Measurements from ENCODE around the gene MCMBP. TPM values are rescaled to one million over a fixed set of nuclear protein-coding genes. Genes with fewer than 3 reads are reported as not detected.

MCMBP gene
- total and polyA plus RNA-seq, 2 donors (not counting 3 experiments of a cell fraction or from before 2014, with no cell fraction given): 44.8 to 62.5 TPM

GRCh38 chr10:119824299-119824698 lies 48.3 kb downstream of the MCMBP start:
- H3K27me3 ChIP-seq (ENCODE audit: control insufficient read depth in 2 of 2, insufficient read depth in 2 of 2, low read length in 2 of 2): no peaks in the 10 kb centered on the region
- H3K36me3 ChIP-seq (ENCODE audit: control insufficient read depth in 2 of 2, extremely low read depth in 1 of 2, insufficient read depth in 2 of 2, low read length in 2 of 2): peaks cover 3 to 12% of the 10 kb centered on the region in 2 experiments
- TF ChIP-seq JUN (IDR thresholded peaks at IDR 0.05; ENCODE audit: borderline replicate concordance, insufficient read depth, insufficient read length, low read depth) (no peak), POLR2A (IDR thresholded peaks at IDR 0.05; ENCODE audit: low read depth, low read length) (no peak), POLR2AphosphoS5 (IDR thresholded peaks at IDR 0.05; ENCODE audit: insufficient read depth, low read depth, low read length) (no peak), MYC (IDR thresholded peaks at IDR 0.05; ENCODE audit: low read depth, low read length) (no peak), GATA2 (IDR thresholded peaks at IDR 0.05; ENCODE audit: insufficient read depth, insufficient read length, low read depth, low read length) (no peak), FOS (IDR thresholded peaks at IDR 0.05; ENCODE audit: borderline replicate concordance, insufficient read depth, low read length) (no peak), EZH2 (IDR thresholded peaks at IDR 0.05; ENCODE audit: borderline replicate concordance, low read depth, low read length, severe bottlenecking) (no peak), CTCF (IDR thresholded peaks at IDR 0.05; ENCODE audit: extremely low read depth in 1 of 2, insufficient read depth in 1 of 2, low read depth in 1 of 2, low read length in 2 of 2) (no peak)
- TF ChIP-seq, protein P1, sequence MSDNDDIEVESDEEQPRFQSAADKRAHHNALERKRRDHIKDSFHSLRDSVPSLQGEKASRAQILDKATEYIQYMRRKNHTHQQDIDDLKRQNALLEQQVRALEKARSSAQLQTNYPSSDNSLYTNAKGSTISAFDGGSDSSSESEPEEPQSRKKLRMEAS (IDR thresholded peaks at IDR 0.05; ENCODE audit: insufficient read depth, insufficient read length): no peak
- intact Hi-C loops (cut with micrococcal nuclease): no loop called here
- ChIA-PET POLR2A (no interaction called here), CTCF (interaction anchor here (1.0 to 2.3 kb wide), 2 partner anchors 14 to 73 kb away, joined by 3 to 9 read pairs; no protein-coding TSS in a partner anchor)
- dilution Hi-C loops (cut with MboI; ENCODE audit: extremely low pct_ligation_motif_present, low sequenced_read_pairs): no loop called here
- BruUV-seq (replicated peaks): no TSS peak
- H3K9ac ChIP-seq (replicated peaks; ENCODE audit: extremely low read depth, insufficient read depth, low read length): no peak overlapping the region
- H3K9me3 ChIP-seq (replicated peaks; ENCODE audit: control insufficient read depth, insufficient read depth, low read length): no peaks in the 10 kb centered on the region
- no peak overlapping the region for H3K4me3 ChIP-seq (replicated peaks in 1 of 3; ENCODE audit: insufficient read depth in 1 of 3, low read depth in 1 of 3, low read length in 3 of 3)
- H2AFZ ChIP-seq (ENCODE audit: low read depth, low read length): no peak overlapping the region
- no peaks in the 10 kb centered on the region for H3K4me1 ChIP-seq (ENCODE audit: control insufficient read depth, extremely low read depth, insufficient read depth, low read length)
- H3K27ac ChIP-seq (ENCODE audit: insufficient read depth, low read depth, low read length): no peak overlapping the region
- FAIRE-seq (no peak), DNase-seq (ENCODE audit: low read depth, low spot score) (no peak)
- no peaks in the 10 kb centered on the region for H3K79me2 ChIP-seq (ENCODE audit: control insufficient read depth, insufficient read depth, low read length)
- no peaks in the 10 kb centered on the region for H4K20me1 ChIP-seq (replicated peaks; ENCODE audit: control insufficient read depth, extremely low read depth, insufficient read depth, low read length)
- no peaks in the 10 kb centered on the region for H3K9me1 ChIP-seq (replicated peaks; ENCODE audit: control insufficient read depth, extremely low read depth, insufficient read depth, low read length)
- no peak overlapping the region for H3K4me2 ChIP-seq (ENCODE audit: insufficient read depth, low read length)

Measured in endothelial cell of umbilical vein (primary cell).